Fibroblast of villous mesenchyme (primary cell): ENCODE measurements around the gene ESR1. TPM values are rescaled to one million over a fixed set of nuclear protein-coding genes. Genes with fewer than 3 reads are reported as not detected.
A peak's percentile ranks its signal among the peaks of the same experiment; 100 is the strongest.

ENCODE experiments used
- DNase-seq: peaks from one replicate; pipeline ENCODE4 v3.0.0-alpha.2; 2010; ENCODE audit warnings: low read depth
- H3K4me3 ChIP-seq: 2 replicates; pipeline ENCODE4 v1.5.1; 2011; ENCODE audit warnings: low read depth, mild to moderate bottlenecking, low read length
- CTCF ChIP-seq: IDR thresholded peaks from 2 replicates; pipeline ENCODE4 v1.5.1; 2012; ENCODE audit warnings: low read depth, mild to moderate bottlenecking, low read length; ENCODE audit not compliant: insufficient read depth
- total RNA-seq: library from RNA; depleted of rRNA; stranded (reverse); fragments of >200 nt; gene quantifications from 2 replicates; pipeline ENCODE4 v1.2.3, GENCODE V29; 2012

The ESR1 gene
- total RNA-seq, 1 donor: 2.6 TPM

DNA sequence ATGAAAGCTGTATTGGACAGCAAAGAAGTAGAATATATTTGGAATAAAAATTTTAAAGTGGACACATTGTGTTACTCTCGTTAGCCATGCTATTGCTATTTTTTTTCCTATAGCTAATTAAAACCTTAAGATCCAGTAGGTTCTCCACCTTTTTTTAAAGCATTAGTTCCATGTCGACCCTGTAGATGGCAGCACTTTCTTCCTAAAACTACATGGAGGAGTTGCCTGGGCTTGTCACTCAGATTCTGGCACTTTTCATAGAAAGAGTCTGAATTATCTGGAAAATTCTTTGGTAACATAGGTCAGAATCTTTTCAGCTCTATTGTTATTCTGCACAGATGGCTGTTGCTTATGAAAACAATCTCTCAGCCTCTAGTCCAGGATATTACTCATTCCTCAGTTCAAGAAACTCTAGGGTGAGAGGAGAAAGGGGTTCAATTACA, 42.0 kb upstream of the ESR1 start:
- no peak overlapping the region for H3K4me3 ChIP-seq
- peak; percentile 79 for TF ChIP-seq CTCF
- peak; percentile 81 for DNase-seq

DNA sequence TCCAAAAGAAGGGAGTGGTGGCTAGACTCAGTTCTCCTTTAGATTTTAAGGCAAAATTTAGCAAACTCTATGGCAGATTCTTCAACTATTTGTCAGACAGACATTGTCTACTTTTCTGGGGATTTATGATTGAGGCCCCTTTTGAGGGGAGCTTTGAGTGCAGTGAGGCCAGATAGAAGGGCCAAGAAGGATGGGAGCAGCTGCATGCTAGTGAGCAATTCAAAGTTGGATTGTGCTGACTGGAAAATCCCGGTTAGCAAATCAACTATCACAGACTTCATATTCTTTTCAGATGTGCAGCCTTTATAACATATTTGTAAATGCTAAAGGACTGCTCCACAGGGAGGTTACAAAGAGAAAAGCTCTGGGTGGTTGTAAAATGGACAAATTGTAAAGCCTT, 35.0 kb upstream of the ESR1 start:
- DNase-seq: no peak
- TF ChIP-seq CTCF: no peak

GRCh38 chr6:151773382-151773781, 34.1 kb upstream of the ESR1 start:
- TF ChIP-seq CTCF: no peak
- no peak overlapping the region for H3K4me3 ChIP-seq
- no peak for DNase-seq

More for the DNA sequence above, 35.0 kb upstream of the ESR1 start:
- H3K4me3 ChIP-seq: no peak overlapping the region

DNA sequence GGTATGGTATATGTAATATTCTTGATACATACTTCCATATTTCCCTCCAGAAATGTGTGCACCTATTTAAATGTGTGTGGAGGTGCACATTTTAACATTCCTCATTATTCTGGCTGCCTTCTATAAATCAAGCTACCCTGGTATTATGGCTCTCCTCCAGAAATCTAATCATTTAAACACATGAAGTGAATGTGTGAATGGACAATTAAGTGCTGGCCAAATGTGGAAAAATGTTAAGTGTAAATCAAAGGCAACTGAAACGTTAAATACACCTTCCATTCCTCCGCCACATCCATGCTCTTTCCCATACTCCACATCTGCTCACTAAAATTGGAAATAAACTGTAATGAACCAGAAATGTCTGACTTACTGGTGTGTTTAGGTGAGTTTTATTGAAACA, 24.9 kb upstream of the ESR1 start:
- DNase-seq: no peak
- H3K4me3 ChIP-seq: no peak overlapping the region

GRCh38 chr6:151783692-151784091, 23.8 kb upstream of the ESR1 start:
- no peak for TF ChIP-seq CTCF
- DNase-seq: no peak
- H3K4me3 ChIP-seq: no peak overlapping the region

More for the DNA sequence above, 24.9 kb upstream of the ESR1 start:
- TF ChIP-seq CTCF: no peak

- no peak for TF ChIP-seq CTCF
- DNase-seq: peak; percentile 15
- H3K4me3 ChIP-seq: no peak overlapping the region
These were observed 22.9 kb upstream of the ESR1 start for GRCh38 chr6:151784441-151785214.
